GM18505 (cell line): ENCODE data around the gene FOXA3.

Experiments used
- ATAC-seq: cut with Tn5 transposase; IDR thresholded peaks from one replicate; pipeline ENCODE4 v1.9.1; 2021; ENCODE audit not compliant: unreplicated experiment
- POLR2A ChIP-seq: IDR thresholded peaks from 4 replicates; pipeline ENCODE4 v1.6.1; 2011; ENCODE audit warnings: borderline replicate concordance; ENCODE audit not compliant: insufficient read depth, insufficient read length; ENCODE audit errors: extremely low read depth

FOXA3 gene

DNA sequence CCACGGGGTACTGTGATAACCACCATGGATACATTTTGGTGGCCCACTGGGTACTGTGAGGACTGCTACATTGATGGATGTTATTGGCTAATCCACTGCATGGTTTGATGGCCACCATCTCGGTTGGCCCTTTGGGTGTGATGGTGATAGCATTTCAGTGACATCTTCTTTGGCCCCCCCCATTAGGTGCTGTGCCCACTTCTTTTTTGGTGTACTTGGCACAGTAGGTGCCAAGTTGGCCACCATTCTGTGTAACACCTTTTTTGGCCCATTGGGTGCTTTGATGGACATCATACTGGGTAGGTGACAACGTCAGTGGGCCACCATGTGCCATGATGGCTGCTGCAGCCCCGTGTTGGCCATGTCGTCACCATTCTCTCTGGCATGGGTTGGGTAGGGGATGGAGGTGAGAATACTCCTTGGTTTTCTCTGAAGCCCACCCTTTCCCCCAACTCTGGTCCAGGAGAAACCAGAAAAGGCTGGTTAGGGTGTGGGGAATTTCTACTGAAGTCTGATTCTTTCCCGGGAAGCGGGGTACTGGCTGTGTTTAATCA, 9.2 kb downstream of the FOXA3 start:
- ATAC-seq, result no peak
- no peak for TF ChIP-seq POLR2A

DNA sequence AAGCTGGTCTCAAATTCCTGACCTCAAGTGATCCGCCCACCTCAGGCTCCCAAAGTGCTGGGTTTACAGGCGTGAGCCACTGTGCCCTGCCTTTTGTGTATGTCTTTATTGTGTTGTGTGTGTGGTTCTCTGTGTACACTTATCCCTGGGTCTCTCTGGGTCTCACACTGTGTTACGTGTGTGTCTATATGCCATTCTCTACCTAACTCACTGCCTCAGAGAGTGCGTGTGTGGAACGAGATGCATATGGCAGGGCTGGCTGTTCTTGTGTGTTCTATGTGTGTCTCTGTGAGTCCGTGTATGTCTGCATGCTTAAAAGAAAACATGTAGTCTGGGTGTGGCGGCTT, 10.5 kb downstream of the FOXA3 start:
- no peak for TF ChIP-seq POLR2A
- ATAC-seq, result no peak

DNA sequence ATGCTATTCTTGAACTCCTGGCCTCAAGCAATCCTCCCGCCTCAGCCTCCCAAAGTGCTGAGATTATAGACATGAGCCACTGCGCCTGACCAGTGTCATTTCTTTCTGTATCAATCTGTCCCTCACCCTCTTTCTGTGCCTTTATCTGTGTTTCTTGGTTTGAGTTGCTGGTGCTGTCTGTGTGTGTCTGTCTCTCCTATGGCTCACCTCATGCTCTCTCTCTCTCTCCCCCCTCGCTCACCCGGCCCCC, 12.0 kb downstream of the FOXA3 start:
- ATAC-seq, result no peak
- TF ChIP-seq POLR2A, result no peak

DNA sequence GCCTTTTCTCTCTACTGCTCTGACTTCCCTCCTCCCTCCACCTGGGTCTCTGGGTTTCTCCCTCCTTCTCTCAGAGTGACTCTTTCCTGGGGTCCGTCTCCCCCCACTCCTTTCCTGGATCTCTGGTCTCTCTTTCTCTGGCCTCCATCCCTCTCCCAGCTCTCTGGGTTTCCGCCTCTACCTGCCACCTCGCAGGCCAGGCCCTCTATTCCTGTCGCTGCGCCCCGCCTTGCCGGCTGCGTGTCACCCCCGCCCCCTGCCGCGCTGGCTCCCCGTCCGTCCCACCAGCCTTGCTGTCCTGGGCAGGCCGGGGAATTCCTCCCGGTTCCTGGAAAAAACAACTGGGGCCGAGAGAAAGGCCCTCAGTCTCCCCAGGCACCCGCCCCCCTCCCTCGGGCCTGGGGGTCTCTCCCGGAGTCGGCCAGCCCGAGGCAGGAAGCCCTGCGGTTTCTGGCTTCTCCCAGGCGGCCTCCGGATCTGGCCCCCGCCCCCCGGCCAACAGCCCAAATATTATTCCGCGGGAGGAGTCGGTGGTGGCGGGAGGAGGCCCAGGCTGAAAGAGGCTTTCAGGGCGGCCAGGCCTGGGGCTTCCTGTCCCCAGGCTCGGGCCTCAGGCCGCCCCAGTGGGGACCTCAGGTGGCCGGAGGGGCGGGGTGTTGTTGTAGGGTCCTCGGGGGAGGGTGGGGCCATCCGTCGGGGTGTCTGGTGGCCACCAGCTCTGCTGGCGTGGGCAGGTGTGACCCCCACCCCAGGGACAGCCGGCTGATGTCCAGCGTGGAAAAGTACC, 12.5 kb downstream of the FOXA3 start:
- peak; percentile 50 for TF ChIP-seq POLR2A
- ATAC-seq, result no peak

DNA sequence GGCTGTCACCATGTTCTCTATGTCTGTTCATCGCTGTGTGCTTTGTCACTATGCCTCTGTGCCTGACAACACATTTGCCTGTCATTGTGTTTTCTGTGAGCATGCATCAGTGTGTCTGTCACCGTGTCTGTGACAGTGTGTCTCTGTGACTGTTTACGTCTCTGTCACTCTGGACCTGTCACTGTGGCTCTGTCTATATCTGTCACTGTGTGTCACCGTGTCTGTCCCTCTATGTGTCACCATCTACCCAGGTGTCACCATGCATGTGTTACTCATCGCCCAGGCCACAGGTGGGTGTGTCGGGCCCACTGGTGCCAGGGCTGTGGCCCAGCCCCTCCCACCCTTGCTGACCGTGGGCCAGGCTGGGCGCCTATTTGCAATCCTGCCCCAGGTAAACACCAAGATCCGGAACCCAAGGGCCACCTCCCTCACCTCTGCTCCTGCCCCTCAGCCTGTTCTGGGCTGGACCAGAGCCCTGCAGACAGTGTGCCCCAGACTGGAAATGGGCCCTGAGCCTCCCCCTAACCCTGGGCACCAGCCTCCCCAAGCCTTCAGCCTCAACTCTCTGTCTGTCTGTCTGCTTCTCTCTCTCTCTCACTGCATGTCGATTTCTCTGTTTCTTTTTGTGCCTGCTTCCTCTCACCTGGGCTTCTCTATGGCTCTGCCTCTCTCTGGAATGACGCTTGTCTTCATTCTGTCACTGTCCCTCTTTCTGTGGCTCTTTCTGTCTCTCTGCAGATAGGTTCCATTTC, 14.1 kb downstream of the FOXA3 start:
- TF ChIP-seq POLR2A, result no peak
- ATAC-seq, result no peak

DNA sequence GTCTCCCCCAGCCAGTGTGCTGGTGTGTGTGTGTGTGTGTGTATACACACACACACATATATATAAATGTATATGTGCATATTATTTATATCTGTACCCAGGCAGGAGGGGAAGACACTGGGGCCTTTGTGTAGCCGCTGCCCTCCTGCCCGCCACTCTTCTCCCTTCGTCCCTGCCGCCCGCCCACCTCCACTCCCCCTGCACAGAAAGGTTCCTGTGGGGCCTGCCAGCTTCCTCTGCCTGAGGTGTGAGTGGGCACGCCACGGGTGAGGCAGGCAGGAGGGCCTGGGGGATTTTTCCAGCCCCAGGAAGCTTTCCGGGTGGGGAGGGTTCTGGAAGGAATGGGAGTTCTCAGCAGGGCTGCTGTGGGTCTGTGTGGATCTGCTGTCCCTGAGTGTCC, 14.9 kb downstream of the FOXA3 start:
- no peak for TF ChIP-seq POLR2A
- no peak for ATAC-seq

DNA sequence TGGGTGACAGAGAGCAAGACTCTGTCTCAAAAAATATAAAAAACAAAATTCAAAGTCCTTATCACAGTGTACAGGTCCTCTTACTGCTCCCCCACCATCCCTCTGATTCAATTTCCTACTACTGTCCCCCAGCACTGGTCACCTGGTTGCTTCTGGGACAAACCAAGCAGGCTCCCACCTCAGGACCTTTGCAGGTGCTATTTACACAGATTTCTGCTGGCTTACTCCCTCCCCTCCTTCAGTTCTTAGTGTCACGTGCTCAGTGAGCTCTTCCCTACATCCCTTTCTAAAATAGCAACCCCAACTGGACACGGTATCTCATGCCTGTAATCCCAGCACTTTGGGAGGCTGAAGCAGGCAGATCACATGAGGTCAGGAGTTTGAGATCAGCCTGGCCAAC, 15.8 kb downstream of the FOXA3 start:
- ATAC-seq, result no peak
- no peak for TF ChIP-seq POLR2A

DNA sequence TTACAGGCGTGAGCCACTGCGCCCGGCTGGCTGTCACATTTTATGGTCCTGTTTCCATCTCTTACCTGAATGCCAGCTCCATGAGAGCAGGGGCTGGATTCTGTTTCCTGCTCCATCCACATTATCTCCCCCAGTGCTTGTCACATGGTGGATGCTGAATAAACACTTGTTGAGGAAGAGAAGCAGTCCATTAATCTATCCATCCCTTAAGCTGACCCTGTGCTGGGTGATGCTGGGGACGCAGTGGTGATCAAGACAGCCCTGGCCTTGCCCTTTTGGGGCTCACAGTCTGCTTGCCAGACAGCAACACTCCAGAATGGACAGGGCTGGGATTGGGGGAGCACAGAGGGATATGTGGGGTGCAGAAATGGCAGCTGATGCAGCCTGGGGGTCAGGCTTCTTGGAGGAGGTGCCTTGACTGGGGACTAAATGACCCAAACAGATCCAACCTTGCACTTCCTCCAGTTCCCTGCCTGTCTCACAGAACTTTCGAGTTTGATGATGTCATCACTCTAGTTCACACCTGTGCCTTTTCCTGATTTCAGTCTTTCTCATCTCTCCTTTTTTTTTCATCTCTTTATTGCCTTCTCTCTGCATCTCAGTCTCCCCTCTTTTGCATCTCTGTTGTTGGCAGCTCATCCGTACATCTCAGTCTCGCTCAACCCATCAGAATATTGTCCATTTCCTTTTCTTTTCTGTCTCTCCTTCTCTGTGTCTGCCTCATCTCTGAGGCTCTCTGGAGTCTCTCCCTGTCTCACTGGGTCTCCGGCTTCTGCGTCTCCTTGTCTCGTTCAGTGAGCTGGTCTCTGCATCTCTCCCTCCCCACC, 17.2 kb downstream of the FOXA3 start:
- no peak for ATAC-seq
- TF ChIP-seq POLR2A, result no peak

DNA sequence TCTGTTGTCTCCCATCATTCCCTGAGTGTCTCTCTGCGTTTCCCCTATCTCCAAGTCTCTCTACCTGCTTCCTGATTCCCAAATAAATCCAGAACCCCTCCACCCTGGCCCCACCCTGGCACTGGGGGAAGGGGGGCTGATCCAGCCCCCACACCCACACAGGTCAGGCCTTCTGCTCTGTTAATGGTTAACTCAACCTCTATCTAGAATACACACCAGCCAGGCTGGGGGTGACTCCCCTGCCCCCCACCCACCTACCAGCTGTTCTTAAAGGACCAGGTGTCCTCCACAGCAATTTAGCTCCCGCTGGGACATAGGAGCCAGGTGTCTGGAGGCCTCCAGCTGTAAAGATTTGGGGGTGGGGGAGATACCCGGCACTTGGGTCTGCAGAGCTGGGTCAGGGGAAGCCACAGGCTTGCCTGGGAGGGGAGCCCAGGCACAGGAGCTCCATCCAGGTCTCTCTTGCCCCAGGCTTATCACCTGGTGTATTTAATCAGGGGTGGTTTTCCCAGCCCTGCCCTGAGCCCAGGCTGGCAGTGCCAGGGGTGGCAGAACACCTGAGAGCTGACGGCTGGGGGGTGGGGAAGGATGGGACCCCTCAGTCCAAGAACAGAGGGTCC, 17.9 kb downstream of the FOXA3 start:
- no peak for TF ChIP-seq POLR2A
- ATAC-seq, result no peak

DNA sequence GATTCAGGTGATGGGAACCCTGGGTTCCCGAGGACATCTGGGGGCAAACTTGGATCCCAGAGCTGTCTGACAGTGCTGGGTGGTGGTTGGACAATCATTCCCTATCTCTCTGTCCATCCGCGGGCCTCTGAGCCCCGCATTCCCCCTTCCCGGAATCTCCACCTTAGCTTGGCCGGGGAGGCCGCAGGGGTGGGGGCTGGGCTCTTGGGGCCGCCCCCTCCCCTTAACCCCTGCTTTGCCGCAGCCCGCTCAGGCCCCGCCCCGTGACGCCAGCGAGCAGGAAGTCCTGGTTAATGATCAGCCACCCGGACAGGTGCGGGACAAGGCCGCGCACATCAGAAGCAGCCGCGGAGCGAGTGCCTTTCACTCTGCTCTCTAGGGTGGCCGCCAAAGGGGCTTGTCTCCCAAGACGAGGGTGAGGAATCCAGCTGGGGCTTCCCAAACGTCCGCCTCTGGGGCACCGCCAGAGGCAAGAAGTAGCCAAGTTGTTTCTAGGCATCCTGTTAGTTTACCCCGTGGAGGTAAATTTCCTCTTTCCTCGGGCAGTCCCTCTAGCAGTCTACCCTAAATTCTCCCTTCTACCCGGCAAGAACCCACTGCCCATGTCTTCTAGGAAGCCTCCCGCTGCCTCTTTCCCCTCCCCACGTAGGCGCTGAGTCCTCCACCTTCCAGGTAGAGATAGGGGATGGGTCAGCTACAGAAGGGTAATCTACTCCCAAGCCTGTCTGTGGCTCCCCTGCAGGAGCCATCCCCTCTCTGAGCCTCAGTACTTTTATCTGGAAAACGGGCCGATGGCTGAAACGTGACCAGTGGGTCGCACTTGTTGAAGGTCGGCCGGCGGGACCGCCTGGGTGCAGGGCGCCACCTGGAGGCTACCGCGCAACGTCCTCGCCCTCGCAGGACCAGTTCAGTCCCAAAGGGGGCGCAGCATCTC, 18.8 kb downstream of the FOXA3 start:
- no peak for ATAC-seq
- TF ChIP-seq POLR2A, result peak; percentile 84

DNA sequence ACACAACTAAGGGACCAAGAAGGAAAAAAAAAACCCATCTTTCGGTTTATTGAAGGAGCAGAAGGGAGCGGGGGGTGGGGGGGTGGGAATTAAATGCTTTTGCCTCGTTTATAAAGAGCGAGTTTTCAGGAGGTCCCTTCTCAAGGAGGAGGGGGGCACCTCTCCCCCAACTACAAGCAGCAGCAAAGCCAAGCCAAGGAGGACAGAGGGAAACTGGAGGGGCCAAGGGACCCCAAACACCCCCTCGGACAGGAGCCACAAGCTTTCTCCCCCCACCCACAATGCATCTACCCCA, 19.4 kb downstream of the FOXA3 start:
- ATAC-seq, result no peak
- no peak for TF ChIP-seq POLR2A

DNA sequence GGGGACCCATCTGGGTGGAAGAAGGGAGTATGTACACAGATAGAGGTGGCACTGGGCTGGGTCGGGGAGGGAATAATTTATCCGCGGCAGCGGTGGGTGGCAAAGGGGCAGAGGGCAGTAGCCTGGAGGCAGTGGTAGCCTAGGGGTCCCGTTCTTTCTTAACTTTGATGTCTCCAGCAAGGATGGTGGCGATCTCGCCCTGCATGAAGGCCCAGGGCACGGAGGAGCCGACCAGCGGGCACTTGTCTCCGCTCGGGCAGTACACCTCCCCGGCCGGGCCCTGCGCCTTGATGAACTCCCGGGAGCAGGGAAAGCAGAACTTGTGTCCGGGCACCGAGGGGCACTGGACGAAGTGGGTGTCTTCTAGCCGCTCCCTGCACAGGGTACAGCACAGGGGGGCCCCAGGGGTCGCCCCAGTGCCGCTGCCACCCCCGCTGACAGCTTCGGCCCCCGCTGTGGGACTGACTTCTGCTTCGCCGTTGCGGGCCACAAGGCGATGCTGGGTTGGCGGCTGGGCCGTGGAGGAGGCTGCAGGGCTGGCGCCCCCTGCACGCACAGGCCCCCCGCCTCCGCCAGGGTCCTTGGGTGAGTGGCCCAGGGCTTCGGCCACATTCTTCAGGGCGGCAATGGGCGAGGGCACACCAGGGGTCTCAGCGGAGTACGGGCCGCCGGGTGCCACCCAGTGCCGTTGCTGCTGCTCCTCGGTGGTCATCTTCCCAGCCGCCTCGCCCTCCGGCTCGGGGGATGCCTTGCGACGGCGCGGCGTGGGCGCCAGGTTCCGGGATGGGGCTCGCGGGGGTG, 20.0 kb downstream of the FOXA3 start:
- no peak for TF ChIP-seq POLR2A
- no peak for ATAC-seq
